HUDEP-2 (cell line): ENCODE results near the gene CALML4.
"Not testable (repeated sequence)": the region's sequence is repeated elsewhere in the genome, so short reads cannot be mapped to it uniquely, and the experiment has no call there.

Source experiments
- DNase-seq, 76 experiments: peaks; one replicate each; lab custom pipeline; 2025; ENCODE audit not compliant: unreplicated experiment in 76 of 76; lab: John Stamatoyannopoulos, UW

CALML4 gene

GRCh38 chr15:68225442-68225841, 20.3 kb upstream of the CALML4 start:
- not testable (repeated sequence) for DNase-seq

- no peak for DNase-seq
These were observed 19.6 kb upstream of the CALML4 start for GRCh38 chr15:68224546-68225250.

DNA sequence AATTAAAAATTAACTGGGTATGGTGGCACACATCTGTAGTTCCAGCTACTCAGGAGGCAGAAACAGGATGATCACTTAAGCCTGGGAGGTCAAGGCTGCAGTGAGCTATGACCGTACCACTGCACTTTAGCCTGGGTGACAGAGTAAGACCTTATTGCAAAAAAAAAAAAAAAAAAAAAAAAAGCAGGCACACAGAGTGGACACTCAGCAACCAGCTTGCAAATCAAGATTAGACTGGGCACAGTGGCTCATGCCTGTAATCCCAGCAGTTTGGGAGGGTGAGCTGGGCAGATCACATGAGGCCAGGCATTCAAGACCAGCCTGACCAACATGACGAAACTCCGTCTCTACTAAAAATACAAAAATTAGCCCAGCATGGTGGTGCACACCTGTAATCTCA, 19.0 kb upstream of the CALML4 start:
- DNase-seq: no peak

DNA sequence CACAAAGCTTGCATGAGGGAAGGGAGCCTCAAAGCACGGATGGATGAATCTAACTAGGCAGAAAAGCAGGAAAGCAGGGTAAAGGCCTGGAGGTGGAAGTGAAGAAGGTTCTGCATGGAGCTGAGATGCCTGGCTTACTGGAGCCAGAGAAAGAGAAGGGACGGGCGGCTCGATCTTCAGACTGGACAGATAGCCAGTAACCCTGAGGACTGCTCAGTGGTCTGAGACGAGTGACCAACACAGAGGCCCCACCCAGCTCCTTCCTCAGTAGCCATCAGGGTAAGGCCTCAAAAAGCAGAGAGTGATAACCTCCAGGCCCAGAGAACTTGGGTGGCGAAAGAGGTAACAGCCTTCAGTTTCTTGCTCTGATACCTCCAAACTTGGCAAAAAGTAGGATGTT, 18.0 kb upstream of the CALML4 start:
- no peak for DNase-seq

GRCh38 chr15:68222432-68222743, 17.3 kb upstream of the CALML4 start:
- DNase-seq: not testable (repeated sequence)

- not testable (repeated sequence) for DNase-seq
These were observed 16.6 kb upstream of the CALML4 start for GRCh38 chr15:68221530-68222431.

- DNase-seq: no peak
These were observed 15.8 kb upstream of the CALML4 start for GRCh38 chr15:68220967-68221366.

- no peak for DNase-seq
These were observed 15.4 kb upstream of the CALML4 start for GRCh38 chr15:68220489-68220888.

- no peak for DNase-seq
These were observed 14.0 kb upstream of the CALML4 start for GRCh38 chr15:68218847-68219798.

GRCh38 chr15:68218331-68218730, 13.2 kb upstream of the CALML4 start:
- no peak for DNase-seq

GRCh38 chr15:68217341-68217740, 12.2 kb upstream of the CALML4 start:
- DNase-seq: no peak

- DNase-seq: no peak
These were observed 9.7 kb upstream of the CALML4 start for GRCh38 chr15:68214838-68215254.

DNA sequence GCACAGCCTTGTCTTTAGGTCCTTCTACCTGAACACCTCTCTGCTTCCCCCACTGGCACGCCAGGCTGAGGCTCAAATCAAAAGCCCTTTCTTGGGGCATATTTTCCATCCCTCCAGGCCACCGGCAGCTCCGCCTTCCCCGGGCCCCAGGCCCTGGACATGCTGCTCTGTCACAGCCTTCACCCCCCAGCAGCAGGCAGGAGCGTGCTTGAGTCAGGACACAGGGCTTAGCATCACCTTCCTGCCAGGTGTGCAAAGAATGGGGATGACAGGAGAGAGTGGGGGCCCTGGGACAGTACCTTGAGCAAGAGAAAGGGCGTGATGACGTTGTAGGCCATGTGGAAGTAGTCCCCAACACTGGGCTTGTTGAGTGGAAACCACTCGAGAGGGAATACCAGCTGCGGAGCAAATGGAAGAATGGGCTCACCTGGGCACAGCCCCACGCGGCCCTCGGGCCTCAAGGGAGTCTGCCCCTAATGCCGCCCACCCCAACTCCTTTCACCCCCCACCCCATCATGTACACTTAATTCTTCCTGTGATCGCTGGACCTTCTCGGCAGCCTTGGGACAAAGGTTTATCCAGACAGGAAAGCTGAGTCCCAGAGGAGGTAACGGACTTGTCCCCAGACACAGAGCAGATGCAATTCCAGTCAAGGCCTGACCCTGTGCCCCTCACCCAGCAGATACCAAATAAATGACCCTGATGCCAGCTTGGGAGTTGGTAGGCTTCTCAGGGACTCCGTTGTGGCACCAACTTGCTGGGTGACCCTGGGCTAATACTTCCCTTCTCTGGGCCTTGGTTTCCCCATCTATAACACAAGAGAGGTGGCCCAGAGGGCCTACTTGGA, 9.1 kb upstream of the CALML4 start:
- no peak for DNase-seq

- DNase-seq: not testable (repeated sequence)
These were observed 8.3 kb upstream of the CALML4 start for GRCh38 chr15:68213491-68213845.

- DNase-seq: no peak
These were observed 6.7 kb upstream of the CALML4 start for GRCh38 chr15:68211656-68212320.

GRCh38 chr15:68210821-68211655, 5.9 kb upstream of the CALML4 start:
- DNase-seq: peak in 34 of 76 experiments; percentile 3 to 56 (median 22)

- DNase-seq: no peak
These were observed 5.3 kb upstream of the CALML4 start for GRCh38 chr15:68210409-68210756.

GRCh38 chr15:68209735-68210408, 4.7 kb upstream of the CALML4 start:
- DNase-seq: no peak
